HL-60 (cell line): Measurements from ENCODE around the gene ERMP1.

Source experiments
- POLR2AphosphoS5 ChIP-seq: IDR thresholded peaks from 2 replicates; pipeline ENCODE4 v1.6.1; 2012; ENCODE audit warnings: low read depth
- TF ChIP-seq, protein P1 (sequence below): IDR thresholded peaks from 2 replicates; pipeline ENCODE4 v1.6.1; 2012; ENCODE audit warnings: low read depth; ENCODE audit not compliant: insufficient replicate concordance
- TF ChIP-seq, protein P2 (sequence below): IDR thresholded peaks from one replicate; pipeline ENCODE4 v1.5.1; 2011; ENCODE audit warnings: low read length, control low read depth, inconsistent platforms; ENCODE audit not compliant: insufficient read depth

DNA sequence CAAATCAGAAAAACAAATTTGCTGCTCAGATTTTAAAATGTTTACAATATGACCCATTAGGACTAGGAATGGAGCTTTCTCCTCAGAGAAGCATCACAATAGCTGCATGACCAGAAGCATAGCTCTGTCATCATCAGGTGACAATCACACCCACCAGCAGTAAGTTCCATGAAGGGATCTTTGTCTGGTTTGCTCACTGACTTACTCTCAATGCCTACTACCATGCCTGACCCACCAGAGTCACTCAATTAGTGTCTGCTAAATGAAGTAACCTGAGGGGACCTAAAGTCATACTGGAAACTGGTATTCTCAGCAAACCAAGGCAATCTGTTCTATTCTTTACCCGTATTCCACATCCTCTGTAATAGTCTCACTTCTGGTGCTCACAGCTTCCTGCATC lies 7.7 kb downstream of the ERMP1 start:
- TF ChIP-seq, protein P1, sequence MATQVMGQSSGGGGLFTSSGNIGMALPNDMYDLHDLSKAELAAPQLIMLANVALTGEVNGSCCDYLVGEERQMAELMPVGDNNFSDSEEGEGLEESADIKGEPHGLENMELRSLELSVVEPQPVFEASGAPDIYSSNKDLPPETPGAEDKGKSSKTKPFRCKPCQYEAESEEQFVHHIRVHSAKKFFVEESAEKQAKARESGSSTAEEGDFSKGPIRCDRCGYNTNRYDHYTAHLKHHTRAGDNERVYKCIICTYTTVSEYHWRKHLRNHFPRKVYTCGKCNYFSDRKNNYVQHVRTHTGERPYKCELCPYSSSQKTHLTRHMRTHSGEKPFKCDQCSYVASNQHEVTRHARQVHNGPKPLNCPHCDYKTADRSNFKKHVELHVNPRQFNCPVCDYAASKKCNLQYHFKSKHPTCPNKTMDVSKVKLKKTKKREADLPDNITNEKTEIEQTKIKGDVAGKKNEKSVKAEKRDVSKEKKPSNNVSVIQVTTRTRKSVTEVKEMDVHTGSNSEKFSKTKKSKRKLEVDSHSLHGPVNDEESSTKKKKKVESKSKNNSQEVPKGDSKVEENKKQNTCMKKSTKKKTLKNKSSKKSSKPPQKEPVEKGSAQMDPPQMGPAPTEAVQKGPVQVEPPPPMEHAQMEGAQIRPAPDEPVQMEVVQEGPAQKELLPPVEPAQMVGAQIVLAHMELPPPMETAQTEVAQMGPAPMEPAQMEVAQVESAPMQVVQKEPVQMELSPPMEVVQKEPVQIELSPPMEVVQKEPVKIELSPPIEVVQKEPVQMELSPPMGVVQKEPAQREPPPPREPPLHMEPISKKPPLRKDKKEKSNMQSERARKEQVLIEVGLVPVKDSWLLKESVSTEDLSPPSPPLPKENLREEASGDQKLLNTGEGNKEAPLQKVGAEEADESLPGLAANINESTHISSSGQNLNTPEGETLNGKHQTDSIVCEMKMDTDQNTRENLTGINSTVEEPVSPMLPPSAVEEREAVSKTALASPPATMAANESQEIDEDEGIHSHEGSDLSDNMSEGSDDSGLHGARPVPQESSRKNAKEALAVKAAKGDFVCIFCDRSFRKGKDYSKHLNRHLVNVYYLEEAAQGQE = no peak
- TF ChIP-seq, protein P2, sequence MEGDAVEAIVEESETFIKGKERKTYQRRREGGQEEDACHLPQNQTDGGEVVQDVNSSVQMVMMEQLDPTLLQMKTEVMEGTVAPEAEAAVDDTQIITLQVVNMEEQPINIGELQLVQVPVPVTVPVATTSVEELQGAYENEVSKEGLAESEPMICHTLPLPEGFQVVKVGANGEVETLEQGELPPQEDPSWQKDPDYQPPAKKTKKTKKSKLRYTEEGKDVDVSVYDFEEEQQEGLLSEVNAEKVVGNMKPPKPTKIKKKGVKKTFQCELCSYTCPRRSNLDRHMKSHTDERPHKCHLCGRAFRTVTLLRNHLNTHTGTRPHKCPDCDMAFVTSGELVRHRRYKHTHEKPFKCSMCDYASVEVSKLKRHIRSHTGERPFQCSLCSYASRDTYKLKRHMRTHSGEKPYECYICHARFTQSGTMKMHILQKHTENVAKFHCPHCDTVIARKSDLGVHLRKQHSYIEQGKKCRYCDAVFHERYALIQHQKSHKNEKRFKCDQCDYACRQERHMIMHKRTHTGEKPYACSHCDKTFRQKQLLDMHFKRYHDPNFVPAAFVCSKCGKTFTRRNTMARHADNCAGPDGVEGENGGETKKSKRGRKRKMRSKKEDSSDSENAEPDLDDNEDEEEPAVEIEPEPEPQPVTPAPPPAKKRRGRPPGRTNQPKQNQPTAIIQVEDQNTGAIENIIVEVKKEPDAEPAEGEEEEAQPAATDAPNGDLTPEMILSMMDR = no peak
- TF ChIP-seq POLR2AphosphoS5 = no peak
